H9 (cell line): ENCODE measurements around the gene BFSP2. TPM values are rescaled to one million over a fixed set of nuclear protein-coding genes. Genes with fewer than 3 reads are reported as not detected.

ENCODE experiments used
- DNase-seq: peaks from one replicate; pipeline ENCODE4 v3.0.0-alpha.2; 2017
- H2AFZ ChIP-seq: one replicate; pipeline ENCODE4 v1.6.1; 2013; ENCODE audit warnings: mild to moderate bottlenecking, low read length, control low read depth, moderate library complexity
- H2AK5ac ChIP-seq: 2 replicates; pipeline ENCODE4 v1.6.1; 2013; ENCODE audit warnings: low read length, control low read depth, mixed read lengths; ENCODE audit not compliant: insufficient read length
- H2BK120ac ChIP-seq: one replicate; pipeline ENCODE4 v1.6.1; 2013; ENCODE audit warnings: low read depth, mild to moderate bottlenecking, low read length, control low read depth, inconsistent platforms; ENCODE audit not compliant: poor library complexity, severe bottlenecking
- H2BK12ac ChIP-seq: 2 replicates; pipeline ENCODE4 v1.6.1; 2013; ENCODE audit warnings: low read length, control low read depth, mixed read lengths, low read depth; ENCODE audit not compliant: insufficient read length
- H2BK15ac ChIP-seq: 2 replicates; pipeline ENCODE4 v1.6.1; 2013; ENCODE audit warnings: low read depth, low read length, control low read depth
- H2BK20ac ChIP-seq: one replicate; pipeline ENCODE4 v1.6.1; 2013; ENCODE audit warnings: low read depth, mild to moderate bottlenecking, low read length, control low read depth, inconsistent platforms; ENCODE audit not compliant: poor library complexity, severe bottlenecking
- H2BK5ac ChIP-seq: 2 replicates; pipeline ENCODE4 v1.6.1; 2013; ENCODE audit warnings: low read length, control low read depth, mixed read lengths; ENCODE audit not compliant: insufficient read length
- H3K14ac ChIP-seq: 2 replicates; pipeline ENCODE4 v1.6.1; 2013; ENCODE audit warnings: low read length, control low read depth; ENCODE audit not compliant: insufficient read depth
- H3K18ac ChIP-seq: 2 replicates; pipeline ENCODE4 v1.6.1; 2013; ENCODE audit warnings: low read depth, mild to moderate bottlenecking, mixed read lengths, low read length, control low read depth; ENCODE audit not compliant: insufficient read length
- H3K23ac ChIP-seq: 2 replicates; pipeline ENCODE4 v1.6.1; 2013; ENCODE audit warnings: low read length, control low read depth, mixed read lengths, low read depth; ENCODE audit not compliant: insufficient read length
- H3K23me2 ChIP-seq: 2 replicates; pipeline ENCODE4 v1.6.1; 2013; ENCODE audit warnings: low read depth, mild to moderate bottlenecking, mixed read lengths, low read length, control low read depth; ENCODE audit not compliant: insufficient read length, poor library complexity, severe bottlenecking
- H3K27ac ChIP-seq: 2 replicates; pipeline ENCODE4 v1.5.1; 2013; ENCODE audit warnings: low read length, control low read depth, mixed read lengths, low read depth; ENCODE audit not compliant: insufficient read length
- H3K27me3 ChIP-seq: 2 replicates; pipeline ENCODE4 v1.6.1; 2013; ENCODE audit warnings: low read length, control low read depth, inconsistent platforms; ENCODE audit not compliant: insufficient read depth
- H3K4ac ChIP-seq: 2 replicates; pipeline ENCODE4 v1.6.1; 2013; ENCODE audit warnings: low read depth, mild to moderate bottlenecking, control low read depth, inconsistent platforms, low read length, moderate library complexity
- H3K4me1 ChIP-seq: 2 replicates; pipeline ENCODE4 v1.6.1; 2013; ENCODE audit warnings: low read length, control low read depth, inconsistent platforms; ENCODE audit not compliant: insufficient read depth
- H3K4me2 ChIP-seq: 2 replicates; pipeline ENCODE4 v1.6.1; 2013; ENCODE audit warnings: low read length, control low read depth, mixed read lengths; ENCODE audit not compliant: insufficient read length, insufficient read depth
- H3K56ac ChIP-seq: 2 replicates; pipeline ENCODE4 v1.6.1; 2013; ENCODE audit warnings: low read depth, mild to moderate bottlenecking, mixed read lengths, low read length, control low read depth; ENCODE audit not compliant: insufficient read length
- H3K79me1 ChIP-seq: 2 replicates; pipeline ENCODE4 v1.6.1; 2013; ENCODE audit warnings: low read depth, mild to moderate bottlenecking, moderate library complexity, low read length, control low read depth, inconsistent platforms; ENCODE audit not compliant: insufficient read depth, poor library complexity, severe bottlenecking
- H3K79me2 ChIP-seq: 2 replicates; pipeline ENCODE4 v1.6.1; 2013; ENCODE audit warnings: low read length, control low read depth, inconsistent platforms; ENCODE audit not compliant: insufficient read depth
- H3K9ac ChIP-seq: 2 replicates; pipeline ENCODE4 v1.6.1; 2013; ENCODE audit warnings: low read length, control low read depth, mixed read lengths; ENCODE audit not compliant: insufficient read length; ENCODE audit errors: extremely low read depth
- H3K9me3 ChIP-seq: one replicate; pipeline ENCODE4 v1.6.1; 2013; ENCODE audit warnings: low read depth, low read length, inconsistent platforms; ENCODE audit not compliant: control insufficient read depth
- H3T11ph ChIP-seq: one replicate; pipeline ENCODE4 v1.6.1; 2013; ENCODE audit warnings: mild to moderate bottlenecking, low read length, control low read depth, inconsistent platforms
- H4K20me1 ChIP-seq: one replicate; pipeline ENCODE4 v1.6.1; 2013; ENCODE audit not compliant: control insufficient read depth, insufficient read length, insufficient read depth
- H4K5ac ChIP-seq: 2 replicates; pipeline ENCODE4 v1.6.1; 2013; ENCODE audit warnings: low read depth, mild to moderate bottlenecking, mixed read lengths, low read length, control low read depth; ENCODE audit not compliant: insufficient read length
- H4K8ac ChIP-seq: replicated peaks from 2 replicates; pipeline ENCODE4 v1.6.1; 2013; ENCODE audit warnings: low read length, control low read depth, mixed read lengths, low read depth; ENCODE audit not compliant: insufficient read length
- H4K91ac ChIP-seq: 2 replicates; pipeline ENCODE4 v1.6.1; 2013; ENCODE audit warnings: low read depth, mild to moderate bottlenecking, moderate library complexity, mixed read lengths, low read length, control low read depth; ENCODE audit not compliant: insufficient read length
- H3K27ac Mint-ChIP-seq, 3 experiments: 2 replicates in 2 of 3; 3 replicates in 1 of 3; pipeline ENCODE4 v1.8.0; 2020 to 2021; ENCODE audit warnings: mixed read lengths in 3 of 3, mild to moderate bottlenecking in 1 of 3, moderate library complexity in 1 of 3
- H3K27me3 Mint-ChIP-seq: 2 replicates; pipeline ENCODE4 v1.8.0; 2021; ENCODE audit warnings: low read depth, mild to moderate bottlenecking, moderate library complexity, mixed read lengths
- H3K36me3 Mint-ChIP-seq, 3 experiments: 2 replicates in 2 of 3; 3 replicates in 1 of 3; pipeline ENCODE4 v1.8.0; 2020 to 2021; ENCODE audit warnings: low read depth in 3 of 3, mixed read lengths in 3 of 3; ENCODE audit not compliant: insufficient read depth in 1 of 3
- H3K4me1 Mint-ChIP-seq, 2 experiments: 2 replicates each; pipeline ENCODE4 v1.8.0; 2020; ENCODE audit warnings: mixed read lengths in 2 of 2
- H3K4me3 Mint-ChIP-seq, 2 experiments: 2 replicates in 1 of 2; 3 replicates in 1 of 2; pipeline ENCODE4 v1.8.0; 2020 to 2021; ENCODE audit warnings: mild to moderate bottlenecking in 2 of 2, mixed read lengths in 2 of 2, moderate library complexity in 1 of 2
- H3K9me3 Mint-ChIP-seq, 2 experiments: 2 replicates in 1 of 2; 3 replicates in 1 of 2; pipeline ENCODE4 v1.8.0; 2020; ENCODE audit warnings: mild to moderate bottlenecking in 2 of 2, mixed read lengths in 2 of 2, moderate library complexity in 1 of 2
- WGBS: extraction: QIAGEN DNeasy Blood & Tissue Kit; methylation state at CpG from one replicate; pipeline ENCODE4 v1.1.7; 2013; ENCODE audit warnings: missing lambda C conversion rate, low lambda C conversion rate, mixed read lengths; ENCODE audit not compliant: insufficient read length; ENCODE audit errors: extremely low coverage; 5-methylcytosine and 5-hydroxymethylcytosine counted together
- total RNA-seq: library from RNA; stranded (reverse); gene quantifications from 2 replicates; pipeline ENCODE4 v1.2.1, GENCODE V29; 2021
- TF ChIP-seq, protein P1 (sequence below): fragments of 200-600 bp; sonication (generic); conservative IDR thresholded peaks from 3 replicates; pipeline ENCODE4 v1.8.0; 2021; ENCODE audit warnings: antibody characterized with exemption, mild to moderate bottlenecking

The BFSP2 gene
- total RNA-seq, 1 experiment from 2014 or later: not detected

DNA sequence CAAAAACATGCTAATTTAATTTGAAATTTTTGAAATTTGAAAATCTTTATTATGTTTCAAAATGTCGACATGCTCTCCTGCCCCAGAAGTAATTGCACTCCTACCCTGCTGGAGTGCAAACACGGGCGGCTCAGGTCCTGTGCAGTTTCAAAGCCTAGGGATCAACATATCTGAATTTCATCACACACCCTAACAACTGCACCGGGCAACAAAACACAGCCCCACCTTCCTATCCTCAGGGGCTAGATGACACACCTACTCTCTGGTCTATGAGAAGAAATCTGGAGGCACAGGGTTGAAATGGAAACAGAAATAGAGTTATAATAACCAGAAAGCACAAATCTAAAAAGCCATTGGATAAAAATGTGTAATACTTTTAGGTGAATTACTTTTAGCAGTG lies 61.4 kb downstream of the BFSP2 start:
- no peak overlapping the region for H3K4ac ChIP-seq
- no peaks in the 10 kb centered on the region for H3K23me2 ChIP-seq
- no peaks in the 10 kb centered on the region for H3K79me1 ChIP-seq
- no peaks in the 10 kb centered on the region for H4K20me1 ChIP-seq
- Mint-ChIP-seq H3K9me3 (no peaks in the 10 kb centered on the region), H3K4me3 (no peak overlapping the region), H3K4me1 (peaks cover 15 to 25% of the 10 kb centered on the region in 2 experiments), H3K27me3 (no peaks in the 10 kb centered on the region), H3K27ac (no peak overlapping the region), H3K36me3 (no peaks in the 10 kb centered on the region)
- no peaks in the 10 kb centered on the region for H3K27me3 ChIP-seq
- no peak for DNase-seq
- no peak overlapping the region for H4K8ac ChIP-seq
- H2BK20ac ChIP-seq: no peak overlapping the region
- H3K18ac ChIP-seq: no peak overlapping the region
- TF ChIP-seq, protein P1, sequence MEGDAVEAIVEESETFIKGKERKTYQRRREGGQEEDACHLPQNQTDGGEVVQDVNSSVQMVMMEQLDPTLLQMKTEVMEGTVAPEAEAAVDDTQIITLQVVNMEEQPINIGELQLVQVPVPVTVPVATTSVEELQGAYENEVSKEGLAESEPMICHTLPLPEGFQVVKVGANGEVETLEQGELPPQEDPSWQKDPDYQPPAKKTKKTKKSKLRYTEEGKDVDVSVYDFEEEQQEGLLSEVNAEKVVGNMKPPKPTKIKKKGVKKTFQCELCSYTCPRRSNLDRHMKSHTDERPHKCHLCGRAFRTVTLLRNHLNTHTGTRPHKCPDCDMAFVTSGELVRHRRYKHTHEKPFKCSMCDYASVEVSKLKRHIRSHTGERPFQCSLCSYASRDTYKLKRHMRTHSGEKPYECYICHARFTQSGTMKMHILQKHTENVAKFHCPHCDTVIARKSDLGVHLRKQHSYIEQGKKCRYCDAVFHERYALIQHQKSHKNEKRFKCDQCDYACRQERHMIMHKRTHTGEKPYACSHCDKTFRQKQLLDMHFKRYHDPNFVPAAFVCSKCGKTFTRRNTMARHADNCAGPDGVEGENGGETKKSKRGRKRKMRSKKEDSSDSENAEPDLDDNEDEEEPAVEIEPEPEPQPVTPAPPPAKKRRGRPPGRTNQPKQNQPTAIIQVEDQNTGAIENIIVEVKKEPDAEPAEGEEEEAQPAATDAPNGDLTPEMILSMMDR: no peak
- H2BK5ac ChIP-seq: no peak overlapping the region
- H4K91ac ChIP-seq: no peak overlapping the region
- no peak overlapping the region for H3K14ac ChIP-seq
- H3K9ac ChIP-seq: no peak overlapping the region
- no peak overlapping the region for H3K23ac ChIP-seq
- no peak overlapping the region for H2BK15ac ChIP-seq
- no CpG with 5 or more reads among the region's 4 CpGs for WGBS
- H3K27ac ChIP-seq: no peak overlapping the region
- H2BK12ac ChIP-seq: no peak overlapping the region
- no peaks in the 10 kb centered on the region for H3K9me3 ChIP-seq
- H3K79me2 ChIP-seq: no peaks in the 10 kb centered on the region
- H2BK120ac ChIP-seq: no peak overlapping the region
- no peak overlapping the region for H4K5ac ChIP-seq
- no peak overlapping the region for H3K56ac ChIP-seq
- H3K4me1 ChIP-seq: peaks cover 2% of the 10 kb centered on the region; the same call in 1 of the 2 replicates
- H2AFZ ChIP-seq: no peak overlapping the region
- no peak overlapping the region for H3T11ph ChIP-seq
- no peak overlapping the region for H2AK5ac ChIP-seq
- no peak overlapping the region for H3K4me2 ChIP-seq
